ENCODE data around the gene SPACA1. TPM values are rescaled to one million over a fixed set of nuclear protein-coding genes. Genes with fewer than 3 reads are reported as not detected.

Gene SPACA1
- total RNA-seq, 3 donors from 2014 or later (not counting 1 experiment from before 2014, with no cell fraction given): not detected

DNA sequence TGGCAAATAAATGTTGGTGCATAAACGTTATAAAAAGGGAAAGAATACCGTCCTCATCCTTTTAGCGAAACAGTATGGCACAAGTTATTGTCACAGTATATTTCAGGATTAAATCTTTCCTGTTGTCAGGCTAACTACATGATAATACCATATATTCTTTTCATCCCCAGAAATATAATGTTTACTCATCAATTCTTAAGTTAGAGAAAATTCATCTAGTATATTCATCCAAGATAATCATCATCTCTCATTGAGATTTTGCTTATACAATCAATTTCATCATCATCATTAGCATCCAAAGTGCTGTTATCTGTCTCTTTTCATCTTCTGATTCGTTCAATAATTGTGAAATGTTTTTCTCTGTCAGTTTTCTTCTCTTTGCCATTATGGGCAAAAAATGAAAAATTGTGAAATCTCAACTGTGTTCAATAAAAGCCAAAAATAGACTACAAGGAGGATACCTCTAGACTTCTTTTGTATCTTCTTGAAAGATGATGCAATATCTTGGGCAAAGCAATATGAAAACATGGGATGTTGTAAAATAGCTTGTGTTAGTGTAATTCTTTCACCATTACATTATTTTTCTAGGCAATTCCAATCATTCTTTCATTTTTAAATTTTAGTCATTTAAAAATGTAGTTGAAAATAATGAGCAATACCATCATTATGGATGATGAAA is 2.6 kb downstream of the SPACA1 start:
- TF ChIP-seq, protein P1, sequence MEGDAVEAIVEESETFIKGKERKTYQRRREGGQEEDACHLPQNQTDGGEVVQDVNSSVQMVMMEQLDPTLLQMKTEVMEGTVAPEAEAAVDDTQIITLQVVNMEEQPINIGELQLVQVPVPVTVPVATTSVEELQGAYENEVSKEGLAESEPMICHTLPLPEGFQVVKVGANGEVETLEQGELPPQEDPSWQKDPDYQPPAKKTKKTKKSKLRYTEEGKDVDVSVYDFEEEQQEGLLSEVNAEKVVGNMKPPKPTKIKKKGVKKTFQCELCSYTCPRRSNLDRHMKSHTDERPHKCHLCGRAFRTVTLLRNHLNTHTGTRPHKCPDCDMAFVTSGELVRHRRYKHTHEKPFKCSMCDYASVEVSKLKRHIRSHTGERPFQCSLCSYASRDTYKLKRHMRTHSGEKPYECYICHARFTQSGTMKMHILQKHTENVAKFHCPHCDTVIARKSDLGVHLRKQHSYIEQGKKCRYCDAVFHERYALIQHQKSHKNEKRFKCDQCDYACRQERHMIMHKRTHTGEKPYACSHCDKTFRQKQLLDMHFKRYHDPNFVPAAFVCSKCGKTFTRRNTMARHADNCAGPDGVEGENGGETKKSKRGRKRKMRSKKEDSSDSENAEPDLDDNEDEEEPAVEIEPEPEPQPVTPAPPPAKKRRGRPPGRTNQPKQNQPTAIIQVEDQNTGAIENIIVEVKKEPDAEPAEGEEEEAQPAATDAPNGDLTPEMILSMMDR (IDR thresholded peaks at IDR 0.05): no peak
- DNase-seq (no peak), ATAC-seq (no peak)
- H3K9me3 ChIP-seq (ENCODE audit: control insufficient read depth, insufficient read depth, low read length): peaks cover 7% of the 10 kb centered on the region
- H3K4me1 ChIP-seq (ENCODE audit: control insufficient read depth, insufficient read depth, low read length): no peaks in the 10 kb centered on the region
- Mint-ChIP-seq H3K9me3 (peaks cover 0 to 2% of the 10 kb centered on the region in 2 donors), H3K27ac (no peak overlapping the region), H3K27me3 (ENCODE audit: low read depth in 2 of 2) (peaks cover 0 to 8% of the 10 kb centered on the region in 2 donors), H3K4me1 (no peaks in the 10 kb centered on the region), H3K4me3 (no peak overlapping the region), H3K36me3 (no peaks in the 10 kb centered on the region)
- no peak overlapping the region for H3K27ac ChIP-seq (ENCODE audit: low read length)
- 78% methylated on average over 2 of the region's 4 CpGs for WGBS (ENCODE audit: insufficient coverage)
- intact Hi-C loops (cut with micrococcal nuclease): no loop called here
- H3K36me3 ChIP-seq (ENCODE audit: control insufficient read depth, insufficient read depth, low read length): no peaks in the 10 kb centered on the region
- H3K27me3 ChIP-seq (ENCODE audit: control insufficient read depth, insufficient read depth, low read length): no peaks in the 10 kb centered on the region
- H3K4me3 ChIP-seq (ENCODE audit: low read length): no peak overlapping the region

- Mint-ChIP-seq H3K4me1 (no peaks in the 10 kb centered on the region), H3K4me3 (no peak overlapping the region), H3K9me3 (peaks cover 0 to 3% of the 10 kb centered on the region in 2 donors), H3K27ac (no peak overlapping the region), H3K36me3 (no peaks in the 10 kb centered on the region), H3K27me3 (ENCODE audit: low read depth in 2 of 2) (no peaks in the 10 kb centered on the region)
- TF ChIP-seq, protein P1 (IDR thresholded peaks at IDR 0.05): no peak
- no peaks in the 10 kb centered on the region for H3K27me3 ChIP-seq (ENCODE audit: control insufficient read depth, insufficient read depth, low read length)
- no peaks in the 10 kb centered on the region for H3K9me3 ChIP-seq (ENCODE audit: control insufficient read depth, insufficient read depth, low read length)
- no peak overlapping the region for H3K27ac ChIP-seq (ENCODE audit: low read length)
- intact Hi-C loops (cut with micrococcal nuclease): no loop called here
- DNase-seq (no peak), ATAC-seq (no peak)
- 94% methylated on average over 3 of the region's 3 CpGs for WGBS (ENCODE audit: insufficient coverage)
- H3K36me3 ChIP-seq (ENCODE audit: control insufficient read depth, insufficient read depth, low read length): no peaks in the 10 kb centered on the region
- no peak overlapping the region for H3K4me3 ChIP-seq (ENCODE audit: low read length)
- no peaks in the 10 kb centered on the region for H3K4me1 ChIP-seq (ENCODE audit: control insufficient read depth, insufficient read depth, low read length)
Measured at GRCh38 chr6:88059191-88059590, 11.6 kb downstream of the SPACA1 start.

DNA sequence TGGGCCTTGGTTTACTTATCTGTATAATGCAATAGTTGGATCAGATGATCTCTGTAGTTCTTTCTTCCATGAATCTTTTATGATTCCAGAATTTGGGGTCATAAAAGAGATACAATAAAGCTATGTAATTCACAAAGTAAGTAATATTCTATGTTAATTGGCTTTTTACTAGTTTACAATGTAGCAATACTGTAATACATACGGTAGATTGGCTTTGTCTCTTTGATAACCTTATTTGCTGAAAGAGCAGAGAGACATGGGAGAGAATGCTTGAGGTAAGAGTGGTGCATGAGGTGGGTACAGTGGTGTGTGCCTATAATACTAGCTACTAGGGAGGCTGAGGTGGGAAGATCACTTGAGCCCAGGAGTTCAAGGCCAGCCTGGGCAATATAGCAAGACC is 14.7 kb downstream of the SPACA1 start:
- peaks cover 0 to 2% of the 10 kb centered on the region in 2 donors for H3K9me3 Mint-ChIP-seq
- no peaks in the 10 kb centered on the region for H3K4me1 ChIP-seq (ENCODE audit: control insufficient read depth, insufficient read depth, low read length)
- no peaks in the 10 kb centered on the region for H3K36me3 Mint-ChIP-seq
- WGBS (ENCODE audit: insufficient coverage): 92% methylated on average over 1 of the region's 1 CpG
- H3K27me3 Mint-ChIP-seq (ENCODE audit: low read depth in 2 of 2): no peaks in the 10 kb centered on the region
- H3K4me1 Mint-ChIP-seq: no peaks in the 10 kb centered on the region
- no peak overlapping the region for H3K4me3 Mint-ChIP-seq
- H3K27ac Mint-ChIP-seq: no peak overlapping the region
- no peaks in the 10 kb centered on the region for H3K36me3 ChIP-seq (ENCODE audit: control insufficient read depth, insufficient read depth, low read length)
- DNase-seq (no peak), ATAC-seq (no peak)
- no peak overlapping the region for H3K4me3 ChIP-seq (ENCODE audit: low read length)
- H3K27me3 ChIP-seq (ENCODE audit: control insufficient read depth, insufficient read depth, low read length): no peaks in the 10 kb centered on the region
- H3K9me3 ChIP-seq (ENCODE audit: control insufficient read depth, insufficient read depth, low read length): no peaks in the 10 kb centered on the region
- intact Hi-C loops (cut with micrococcal nuclease): no loop called here
- no peak overlapping the region for H3K27ac ChIP-seq (ENCODE audit: low read length)
- TF ChIP-seq, protein P1 (IDR thresholded peaks at IDR 0.05): no peak

DNA sequence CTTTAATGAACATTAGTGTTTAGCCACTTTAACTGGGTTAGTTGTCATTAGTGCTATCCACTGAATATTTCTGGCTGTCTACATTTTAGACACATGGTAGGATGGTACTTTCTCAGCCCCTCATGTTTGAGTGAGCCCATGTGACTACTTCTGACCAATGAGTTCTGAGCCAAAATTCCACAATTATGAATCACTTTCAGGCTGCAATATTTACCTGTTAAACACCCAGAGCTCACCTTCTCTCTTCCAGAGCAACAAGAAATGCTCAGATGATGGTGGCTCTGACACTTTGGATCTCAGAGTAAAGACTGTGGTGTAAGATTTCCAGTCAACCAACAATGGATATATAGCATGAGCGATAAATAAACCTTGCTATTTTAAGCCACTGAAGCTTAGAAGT is 24.8 kb downstream of the SPACA1 start:
- H3K27me3 Mint-ChIP-seq (ENCODE audit: low read depth in 2 of 2): peaks cover 0 to 3% of the 10 kb centered on the region in 2 donors
- WGBS (ENCODE audit: insufficient coverage): 100% methylated on average over 1 of the region's 1 CpG

More for the DNA sequence above, 24.8 kb downstream of the SPACA1 start:
- no peak for ATAC-seq
- Histone ChIP-seq H3K4me3 (ENCODE audit: low read length) (no peak overlapping the region), H3K27me3 (ENCODE audit: control insufficient read depth, insufficient read depth, low read length) (no peaks in the 10 kb centered on the region), H3K36me3 (ENCODE audit: control insufficient read depth, insufficient read depth, low read length) (no peaks in the 10 kb centered on the region), H3K4me1 (ENCODE audit: control insufficient read depth, insufficient read depth, low read length) (no peaks in the 10 kb centered on the region), H3K9me3 (ENCODE audit: control insufficient read depth, insufficient read depth, low read length) (no peaks in the 10 kb centered on the region), H3K27ac (ENCODE audit: low read length) (no peak overlapping the region)
- intact Hi-C loops (cut with micrococcal nuclease): no loop called here
- Mint-ChIP-seq H3K27ac (no peak overlapping the region), H3K9me3 (peaks cover 0 to 2% of the 10 kb centered on the region in 2 donors), H3K4me1 (no peaks in the 10 kb centered on the region), H3K36me3 (no peaks in the 10 kb centered on the region), H3K4me3 (no peak overlapping the region)
- TF ChIP-seq, protein P1 (IDR thresholded peaks at IDR 0.05): no peak
- no peak for DNase-seq
